GM19025 (cell line): ENCODE results near the gene OBSCN.

Experiments used
- ATAC-seq: cut with Tn5 transposase; IDR thresholded peaks from one replicate; pipeline ENCODE4 v1.9.1; 2021; ENCODE audit warnings: mild to moderate bottlenecking, low read depth, moderate library complexity; ENCODE audit not compliant: unreplicated experiment

Gene OBSCN

DNA sequence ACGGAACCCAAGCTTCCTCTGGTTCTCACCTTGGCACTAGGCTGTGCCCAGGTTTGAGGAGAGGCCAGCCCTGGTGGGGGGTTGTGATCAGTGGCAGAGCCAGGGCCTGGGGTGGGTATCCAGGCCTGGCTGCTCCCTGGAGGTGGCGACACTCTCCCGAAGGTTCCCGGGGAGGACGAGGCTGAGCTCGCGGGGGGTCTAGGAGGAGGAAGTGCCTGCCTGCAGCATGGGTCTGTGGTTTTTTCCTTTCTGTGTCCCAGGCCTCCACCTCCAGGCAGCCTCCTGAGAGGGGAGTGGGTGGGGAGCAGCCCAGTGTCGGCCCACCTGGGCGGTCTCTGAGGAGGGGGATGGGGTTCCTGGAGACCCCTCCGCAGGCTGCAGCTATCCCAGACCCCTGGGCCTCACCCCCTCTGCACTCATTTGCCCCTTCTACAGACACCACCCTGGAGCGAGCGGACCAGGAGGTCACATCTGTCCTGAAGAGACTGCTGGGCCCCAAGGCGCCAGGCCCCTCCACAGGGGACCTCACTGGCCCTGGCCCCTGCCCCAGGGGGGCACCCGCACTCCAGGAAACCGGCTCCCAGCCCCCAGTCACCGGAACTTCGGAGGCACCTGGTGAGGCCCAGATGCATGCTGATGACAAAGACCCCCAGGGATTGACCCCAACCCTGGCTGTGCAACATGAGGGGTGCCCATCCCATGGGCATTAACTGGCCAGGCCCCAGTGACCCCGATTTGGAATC lies 154.5 kb downstream of the OBSCN start:
- no peak for ATAC-seq

DNA sequence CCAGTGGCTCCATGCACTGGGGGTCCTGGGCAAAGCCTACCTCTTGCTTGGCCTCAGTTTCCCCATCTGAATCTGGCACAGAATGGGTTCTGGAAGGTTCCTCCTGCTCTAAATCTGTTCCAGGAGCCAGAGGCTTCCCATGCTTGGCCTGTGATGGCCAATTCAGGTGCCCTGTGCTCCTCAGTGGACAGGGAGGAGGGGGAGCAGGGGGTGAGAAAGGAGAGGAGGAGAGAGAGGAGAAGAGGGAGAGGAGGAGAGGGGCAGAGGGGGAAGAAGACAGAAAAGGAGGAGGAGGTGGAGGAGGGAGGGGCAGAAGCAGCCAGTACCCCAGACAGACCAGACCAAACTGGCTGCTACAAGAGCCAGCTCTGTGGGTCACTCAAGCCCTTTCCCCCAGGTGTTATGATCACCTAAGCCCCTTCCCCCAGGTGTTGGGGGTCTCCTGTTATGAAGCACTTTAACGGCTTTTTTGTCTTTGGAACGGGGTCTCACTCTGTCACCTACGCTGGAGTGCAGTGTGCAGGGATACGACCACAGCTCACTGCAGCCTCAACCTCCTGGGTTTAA lies 155.1 kb downstream of the OBSCN start:
- no peak for ATAC-seq

DNA sequence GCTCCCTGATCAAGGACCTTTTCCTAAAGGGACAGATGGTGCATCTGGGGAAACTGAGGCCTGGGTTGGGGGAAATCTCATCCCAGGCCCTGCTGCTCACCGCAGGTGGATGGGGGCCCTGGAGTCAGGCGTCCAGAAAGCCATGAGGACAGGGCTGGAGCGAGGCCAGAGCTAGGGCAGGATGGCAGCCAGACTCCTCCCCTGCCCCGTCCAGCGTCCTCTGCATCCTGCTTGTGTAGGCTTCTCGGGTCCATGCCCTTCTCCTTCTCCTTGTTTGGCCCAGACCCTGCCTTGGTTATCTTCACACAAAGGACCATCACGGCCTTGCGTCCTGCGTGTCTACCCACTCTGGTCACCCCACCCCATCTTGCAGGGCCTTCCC lies 155.8 kb downstream of the OBSCN start:
- no peak for ATAC-seq

DNA sequence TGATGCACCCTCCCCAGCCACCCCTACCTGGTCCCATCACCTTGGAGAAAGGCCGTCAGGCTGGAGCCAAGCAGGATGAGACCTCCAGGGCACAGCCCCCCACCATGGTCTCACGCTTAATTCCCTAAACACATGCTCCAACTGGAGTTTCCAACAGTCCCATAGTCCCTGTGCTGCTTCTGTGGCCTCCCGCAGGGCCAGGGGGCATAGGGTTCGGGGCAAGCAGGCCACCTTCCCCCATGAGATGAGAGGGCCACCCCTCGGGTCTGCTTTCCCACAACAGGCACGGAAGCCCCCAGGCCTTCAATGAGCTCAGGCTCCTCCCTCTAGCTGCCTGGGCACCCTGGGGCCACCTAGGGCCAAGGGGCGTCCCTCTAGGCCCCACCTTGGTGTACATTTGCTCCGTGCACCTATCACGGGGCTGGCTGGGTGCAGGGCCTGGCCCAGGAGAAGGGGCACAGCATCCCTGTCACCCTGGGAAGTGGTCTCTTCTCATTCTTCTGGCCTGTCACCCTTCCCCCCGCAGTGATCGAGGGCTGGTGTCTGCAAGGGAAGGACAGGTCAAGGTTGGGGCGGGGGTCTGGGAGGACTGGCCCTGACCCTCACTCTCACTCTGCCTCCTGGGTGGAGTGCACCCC lies 156.3 kb downstream of the OBSCN start:
- no peak for ATAC-seq

DNA sequence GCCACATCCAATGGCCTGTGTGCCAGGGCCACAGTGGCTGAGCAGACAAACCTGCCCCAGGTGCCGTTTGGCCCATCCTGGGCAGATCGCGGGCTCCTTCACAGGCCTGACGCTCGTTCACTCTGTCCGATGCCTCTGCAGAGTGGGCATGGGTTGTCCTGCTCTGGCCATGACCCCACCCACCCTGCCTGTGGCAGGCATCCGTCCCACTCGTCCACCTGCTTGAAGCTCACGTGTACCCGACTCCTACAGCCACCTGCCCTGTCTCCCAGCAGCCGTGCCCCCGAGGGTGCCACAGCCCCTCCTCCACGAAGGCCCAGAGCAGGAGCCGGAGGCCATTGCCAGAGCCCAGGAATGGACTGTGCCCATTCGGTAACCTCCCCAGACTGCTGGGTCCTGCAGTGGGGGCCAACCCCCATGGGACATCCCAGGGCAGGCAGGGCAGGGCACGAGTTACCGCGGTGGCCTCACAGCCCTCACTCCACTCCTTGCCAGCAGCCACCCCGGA lies 156.9 kb downstream of the OBSCN start:
- no peak for ATAC-seq

DNA sequence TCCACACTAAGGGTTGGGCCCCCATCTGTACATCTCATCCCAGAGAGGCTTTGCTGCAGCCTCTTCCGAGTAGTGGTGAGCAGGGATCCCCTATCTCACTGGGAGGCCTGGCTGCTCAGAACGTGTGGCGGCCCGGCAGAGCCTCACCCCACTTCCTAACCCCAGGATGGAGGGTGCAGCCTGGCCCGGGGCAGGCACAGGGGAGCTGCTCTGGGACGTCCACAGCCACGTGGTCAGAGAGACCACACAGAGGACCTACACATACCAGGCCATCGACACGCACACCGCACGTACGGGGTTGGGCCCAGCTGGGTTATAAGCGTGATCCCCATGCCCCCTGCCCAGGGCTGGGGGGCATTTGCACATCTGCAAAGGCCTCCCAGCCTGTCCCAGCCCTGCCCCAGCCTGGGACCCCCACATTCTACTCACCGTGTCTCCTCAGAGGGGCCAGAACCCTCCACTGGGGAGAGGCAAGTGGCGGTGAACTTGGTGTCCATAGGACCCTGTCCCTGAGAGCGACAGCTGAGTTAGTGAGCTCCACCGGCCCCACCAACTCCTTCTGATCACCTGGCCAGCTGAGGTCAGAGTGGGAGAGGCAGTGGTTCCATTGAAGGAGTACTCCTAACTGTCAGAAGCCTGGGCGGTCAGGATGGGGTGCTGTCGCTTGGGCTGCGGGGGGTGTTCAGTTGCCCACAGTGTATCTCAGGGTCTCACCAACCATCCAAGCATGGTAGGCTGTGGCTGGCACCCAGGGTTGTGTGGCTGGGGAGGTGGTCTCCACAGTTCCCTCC lies 157.6 kb downstream of the OBSCN start:
- no peak for ATAC-seq

DNA sequence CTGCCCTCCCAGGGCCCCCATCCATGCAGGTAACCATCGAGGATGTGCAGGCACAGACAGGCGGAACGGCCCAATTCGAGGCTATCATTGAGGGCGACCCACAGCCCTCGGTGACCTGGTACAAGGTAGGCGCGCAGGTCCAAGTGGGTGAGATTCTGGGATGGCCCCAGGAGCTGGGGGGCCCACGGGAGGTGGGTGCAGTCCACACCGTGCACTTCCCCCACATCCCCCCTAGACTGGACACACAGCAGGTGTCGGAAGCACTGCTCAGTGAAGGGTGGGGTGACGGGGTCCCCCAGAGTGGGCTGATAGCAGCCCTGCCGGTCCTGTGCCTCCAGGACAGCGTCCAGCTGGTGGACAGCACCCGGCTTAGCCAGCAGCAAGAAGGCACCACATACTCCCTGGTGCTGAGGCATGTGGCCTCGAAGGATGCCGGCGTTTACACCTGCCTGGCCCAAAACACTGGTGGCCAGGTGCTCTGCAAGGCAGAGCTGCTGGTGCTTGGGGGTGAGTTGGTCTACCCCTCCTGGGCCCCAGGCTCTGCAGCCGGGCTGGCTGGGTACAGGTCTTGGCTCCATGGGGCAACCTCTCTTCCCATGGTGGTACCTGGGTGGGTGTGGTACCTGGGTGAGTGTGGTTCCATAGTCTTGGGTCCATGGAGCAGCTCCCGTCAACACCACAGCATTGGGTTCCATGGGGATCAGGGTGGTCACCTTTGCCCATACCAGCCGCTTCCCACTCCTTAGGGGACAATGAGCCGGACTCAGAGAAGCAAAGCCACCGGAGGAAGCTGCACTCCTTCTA lies 158.4 kb downstream of the OBSCN start:
- no peak for ATAC-seq

DNA sequence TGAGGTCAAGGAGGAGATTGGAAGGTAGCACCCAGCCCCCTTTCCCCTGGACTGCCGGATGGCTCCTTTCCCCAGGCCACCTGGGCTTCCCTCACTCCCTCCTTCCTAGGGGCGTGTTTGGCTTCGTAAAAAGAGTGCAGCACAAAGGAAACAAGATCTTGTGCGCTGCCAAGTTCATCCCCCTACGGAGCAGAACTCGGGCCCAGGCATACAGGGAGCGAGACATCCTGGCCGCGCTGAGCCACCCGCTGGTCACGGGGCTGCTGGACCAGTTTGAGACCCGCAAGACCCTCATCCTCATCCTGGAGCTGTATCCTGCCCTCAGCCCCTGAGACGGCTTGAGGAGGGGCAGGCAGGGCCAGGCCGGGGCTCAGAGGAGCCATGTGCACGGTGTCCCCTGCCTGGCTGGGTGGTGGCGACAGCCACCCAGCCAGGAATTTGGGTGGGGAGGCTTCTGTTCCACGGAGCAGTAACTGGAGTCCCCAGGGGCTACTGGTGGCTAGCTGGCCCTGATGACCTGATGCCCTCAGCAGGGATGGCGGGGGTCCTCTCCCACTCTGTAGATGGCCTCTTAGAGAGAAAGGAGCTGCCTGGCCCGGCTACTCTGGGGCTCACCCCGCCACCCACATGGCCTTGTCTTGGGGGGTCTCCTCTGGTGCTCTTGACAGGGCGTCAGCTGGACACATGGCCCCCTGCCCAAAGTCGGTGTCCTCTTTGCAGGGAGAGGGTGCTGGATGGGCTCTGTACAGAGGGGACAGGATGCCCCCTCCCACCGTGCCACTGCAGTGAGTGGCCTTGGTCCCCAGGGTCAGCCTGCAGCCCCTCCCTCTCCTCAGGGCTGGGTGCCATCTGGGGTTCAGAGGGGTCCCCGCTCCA lies 159.3 kb downstream of the OBSCN start:
- no peak for ATAC-seq

DNA sequence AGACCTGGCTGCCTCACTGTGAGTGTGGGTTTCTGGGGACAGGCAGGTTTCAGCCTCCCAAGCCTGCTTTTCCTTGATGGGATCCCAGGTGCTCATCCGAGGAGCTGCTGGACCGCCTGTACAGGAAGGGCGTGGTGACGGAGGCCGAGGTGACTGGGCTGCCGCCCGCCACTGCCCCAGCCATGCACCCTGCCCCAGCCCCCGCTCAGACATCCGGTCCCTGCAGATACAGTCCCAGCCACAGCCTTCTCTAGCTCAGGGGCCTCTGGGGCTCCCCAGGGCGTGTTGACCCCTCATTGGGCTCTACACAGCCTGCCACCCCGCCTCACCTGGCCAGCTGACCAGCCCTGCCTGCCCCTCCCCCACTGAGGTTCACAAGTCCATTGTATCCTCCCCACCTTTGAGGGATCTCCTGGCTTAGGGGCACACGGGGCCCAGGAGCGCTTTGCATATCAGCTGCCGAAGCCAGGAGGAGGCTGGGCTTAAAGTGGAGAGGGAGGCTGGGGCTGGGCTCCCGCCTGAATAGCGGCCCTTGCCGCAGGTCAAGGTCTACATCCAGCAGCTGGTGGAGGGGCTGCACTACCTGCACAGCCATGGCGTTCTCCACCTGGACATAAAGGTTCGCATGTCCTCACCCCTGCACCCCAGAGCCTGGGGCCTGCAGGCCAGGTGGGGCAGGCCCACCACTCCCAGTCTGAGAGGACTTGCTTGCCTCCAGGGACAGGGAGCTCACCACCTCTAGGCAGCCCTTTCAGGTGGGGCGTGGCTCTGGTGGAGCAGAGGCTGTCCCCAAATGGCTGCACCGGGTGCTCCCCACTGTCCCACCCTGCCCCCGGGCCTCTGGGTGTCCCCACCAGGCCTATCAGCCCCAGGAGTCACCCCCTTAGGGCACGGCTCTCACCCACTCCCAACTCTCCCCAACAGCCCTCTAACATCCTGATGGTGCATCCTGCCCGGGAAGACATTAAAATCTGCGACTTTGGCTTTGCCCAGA lies 160.3 kb downstream of the OBSCN start:
- no peak for ATAC-seq

DNA sequence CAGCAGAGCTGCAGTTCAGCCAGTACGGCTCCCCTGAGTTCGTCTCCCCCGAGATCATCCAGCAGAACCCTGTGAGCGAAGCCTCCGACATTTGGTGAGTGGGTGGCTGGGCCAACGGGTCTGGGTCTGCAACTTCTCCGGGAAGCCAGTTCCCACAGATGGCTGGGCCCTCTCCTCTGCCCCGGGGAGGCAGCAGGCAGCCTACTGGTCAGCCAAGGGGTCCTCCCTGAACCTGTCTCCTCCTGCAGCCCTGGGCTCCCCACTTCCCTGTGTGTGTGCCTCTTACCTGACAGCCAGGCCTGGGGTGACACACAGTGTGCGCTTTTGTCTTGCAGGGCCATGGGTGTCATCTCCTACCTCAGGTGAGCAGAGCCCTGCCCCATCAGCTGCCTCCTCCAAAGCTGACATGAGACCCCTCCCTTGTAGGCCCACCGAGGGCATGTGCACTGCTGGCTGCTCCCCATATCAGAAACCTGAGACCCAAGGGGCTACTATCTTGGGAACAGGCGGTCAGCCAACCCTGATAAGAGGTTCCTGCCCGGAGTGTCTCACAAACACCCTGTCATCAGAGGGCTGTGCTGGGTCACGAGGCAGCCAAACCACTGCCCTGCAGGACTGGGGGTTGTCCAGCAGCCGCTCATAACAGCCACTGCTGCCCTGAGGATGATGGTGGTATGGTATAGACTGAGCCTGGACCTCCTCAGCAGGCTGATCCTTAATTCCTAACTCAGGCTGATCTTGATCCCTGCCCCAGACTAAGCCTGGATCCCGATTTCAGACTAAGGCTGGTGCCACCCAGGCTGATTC lies 161.2 kb downstream of the OBSCN start:
- no peak for ATAC-seq

DNA sequence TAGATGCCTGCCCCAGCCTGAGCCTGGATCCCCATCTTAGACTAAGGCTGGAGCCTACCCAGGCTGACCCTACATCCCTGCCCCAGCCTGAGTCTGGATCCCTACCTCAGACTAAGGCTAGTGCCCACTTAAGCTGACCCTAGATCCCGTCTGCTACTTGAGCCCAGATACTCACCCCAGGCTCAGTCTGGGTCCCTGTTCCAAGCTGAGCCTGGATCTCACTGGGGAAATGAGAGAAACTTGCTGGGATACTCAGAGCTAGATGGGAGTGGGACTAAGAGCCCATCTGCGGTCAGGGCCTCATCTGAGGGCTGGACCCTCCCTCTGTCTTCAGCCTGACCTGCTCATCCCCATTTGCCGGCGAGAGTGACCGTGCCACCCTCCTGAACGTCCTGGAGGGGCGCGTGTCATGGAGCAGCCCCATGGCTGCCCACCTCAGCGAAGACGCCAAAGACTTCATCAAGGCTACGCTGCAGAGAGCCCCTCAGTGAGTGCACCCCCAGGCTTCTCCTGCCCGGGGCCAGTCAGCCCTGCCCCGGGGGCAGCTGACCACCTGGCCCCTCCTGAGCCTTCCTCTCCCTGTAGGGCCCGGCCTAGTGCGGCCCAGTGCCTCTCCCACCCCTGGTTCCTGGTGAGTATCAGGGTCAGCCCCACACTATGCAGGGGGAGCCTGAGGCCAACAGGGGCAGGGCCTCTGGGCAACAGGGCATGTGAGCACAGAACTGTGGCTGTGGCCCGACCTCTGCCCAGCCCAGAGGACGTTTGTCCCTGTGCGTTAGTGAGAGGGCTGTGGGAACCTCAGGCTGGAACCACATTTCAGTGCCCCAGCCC lies 162.0 kb downstream of the OBSCN start:
- no peak for ATAC-seq

DNA sequence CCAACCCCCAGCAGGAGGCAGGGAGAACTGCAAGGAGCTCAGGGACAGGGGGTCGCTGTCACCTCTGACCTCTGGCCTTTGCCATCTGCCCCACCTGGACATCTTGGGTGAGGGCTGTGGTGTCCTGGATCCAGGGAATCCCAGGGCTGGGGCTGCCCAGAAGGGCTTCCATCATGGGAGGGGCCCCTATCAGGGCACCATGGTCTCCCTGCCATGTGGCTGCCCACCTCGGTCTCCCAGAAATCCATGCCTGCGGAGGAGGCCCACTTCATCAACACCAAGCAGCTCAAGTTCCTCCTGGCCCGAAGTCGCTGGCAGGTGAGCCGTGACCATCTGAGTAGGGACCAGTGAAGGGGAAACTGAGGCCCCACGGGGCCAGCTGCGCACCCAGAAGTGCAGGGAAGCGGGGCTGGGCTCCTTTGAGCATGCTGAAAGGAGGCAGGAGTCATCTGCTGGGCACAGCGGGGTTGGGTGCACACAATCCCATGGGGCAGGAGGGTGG lies 162.6 kb downstream of the OBSCN start:
- no peak for ATAC-seq

DNA sequence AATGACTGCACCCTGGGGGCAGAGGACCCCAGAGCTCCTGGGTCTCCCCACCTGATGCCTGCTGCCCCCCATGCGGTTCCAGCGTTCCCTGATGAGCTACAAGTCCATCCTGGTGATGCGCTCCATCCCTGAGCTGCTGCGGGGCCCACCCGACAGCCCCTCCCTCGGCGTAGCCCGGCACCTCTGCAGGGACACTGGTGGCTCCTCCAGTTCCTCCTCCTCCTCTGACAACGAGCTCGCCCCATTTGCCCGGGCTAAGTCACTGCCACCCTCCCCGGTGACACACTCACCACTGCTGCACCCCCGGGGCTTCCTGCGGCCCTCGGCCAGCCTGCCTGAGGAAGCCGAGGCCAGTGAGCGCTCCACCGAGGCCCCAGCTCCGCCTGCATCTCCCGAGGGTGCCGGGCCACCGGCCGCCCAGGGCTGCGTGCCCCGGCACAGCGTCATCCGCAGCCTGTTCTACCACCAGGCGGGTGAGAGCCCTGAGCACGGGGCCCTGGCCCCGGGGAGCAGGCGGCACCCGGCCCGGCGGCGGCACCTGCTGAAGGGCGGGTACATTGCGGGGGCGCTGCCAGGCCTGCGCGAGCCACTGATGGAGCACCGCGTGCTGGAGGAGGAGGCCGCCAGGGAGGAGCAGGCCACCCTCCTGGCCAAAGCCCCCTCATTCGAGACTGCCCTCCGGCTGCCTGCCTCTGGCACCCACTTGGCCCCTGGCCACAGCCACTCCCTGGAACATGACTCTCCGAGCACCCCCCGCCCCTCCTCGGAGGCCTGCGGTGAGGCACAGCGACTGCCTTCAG lies 163.3 kb downstream of the OBSCN start:
- ATAC-seq = no peak

DNA sequence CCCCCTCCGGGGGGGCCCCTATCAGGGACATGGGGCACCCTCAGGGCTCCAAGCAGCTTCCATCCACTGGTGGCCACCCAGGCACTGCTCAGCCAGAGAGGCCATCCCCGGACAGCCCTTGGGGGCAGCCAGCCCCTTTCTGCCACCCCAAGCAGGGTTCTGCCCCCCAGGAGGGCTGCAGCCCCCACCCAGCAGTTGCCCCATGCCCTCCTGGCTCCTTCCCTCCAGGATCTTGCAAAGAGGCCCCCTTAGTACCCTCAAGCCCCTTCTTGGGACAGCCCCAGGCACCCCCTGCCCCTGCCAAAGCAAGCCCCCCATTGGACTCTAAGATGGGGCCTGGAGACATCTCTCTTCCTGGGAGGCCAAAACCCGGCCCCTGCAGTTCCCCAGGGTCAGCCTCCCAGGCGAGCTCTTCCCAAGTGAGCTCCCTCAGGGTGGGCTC lies 163.9 kb downstream of the OBSCN start:
- no peak for ATAC-seq
